GM23248 (cell line): ENCODE data around the gene PAQR4.

ENCODE experiments used
- EZH2 ChIP-seq: fragments of 200-600 bp; sonication (generic); IDR thresholded peaks from 2 replicates; pipeline ENCODE4 v1.6.1; 2018; ENCODE audit warnings: antibody characterized with exemption, mild to moderate bottlenecking; ENCODE audit not compliant: insufficient read depth, poor library complexity, severe bottlenecking
- EZH2phosphoT487 ChIP-seq: fragments of 200-600 bp; sonication (generic); IDR thresholded peaks from 2 replicates; pipeline ENCODE4 v1.6.1; 2018; ENCODE audit warnings: antibody characterized with exemption, moderate library complexity, mild to moderate bottlenecking, low read depth; ENCODE audit not compliant: insufficient read depth

- TF ChIP-seq EZH2phosphoT487 = no peak
- no peak for TF ChIP-seq EZH2
These were observed 23.4 kb downstream of the PAQR4 start for GRCh38 chr16:2992383-2993081.
